HG03432 (cell line): ENCODE measurements around the gene ZNF595.
"Not testable (repeated sequence)": the region's sequence is repeated elsewhere in the genome, so short reads cannot be mapped to it uniquely, and the experiment has no call there.

Source experiments
- ATAC-seq: cut with Tn5 transposase; IDR thresholded peaks from one replicate; pipeline ENCODE4 v1.9.1; 2021; ENCODE audit warnings: mild to moderate bottlenecking, moderate library complexity; ENCODE audit not compliant: unreplicated experiment

The ZNF595 gene

DNA sequence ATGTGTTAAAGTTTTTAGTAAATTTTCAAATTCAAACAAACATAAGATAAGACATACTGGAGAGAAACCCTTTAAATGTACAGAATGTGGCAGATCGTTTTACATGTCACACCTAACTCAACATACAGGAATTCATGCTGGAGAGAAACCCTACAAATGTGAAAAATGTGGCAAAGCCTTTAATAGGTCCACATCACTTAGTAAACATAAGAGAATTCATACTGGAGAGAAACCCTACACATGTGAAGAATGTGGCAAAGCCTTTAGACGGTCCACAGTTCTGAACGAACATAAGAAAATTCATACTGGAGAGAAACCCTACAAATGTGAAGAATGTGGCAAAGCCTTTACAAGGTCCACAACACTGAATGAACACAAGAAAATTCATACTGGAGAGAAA lies 32.8 kb downstream of the ZNF595 start:
- no peak for ATAC-seq

DNA sequence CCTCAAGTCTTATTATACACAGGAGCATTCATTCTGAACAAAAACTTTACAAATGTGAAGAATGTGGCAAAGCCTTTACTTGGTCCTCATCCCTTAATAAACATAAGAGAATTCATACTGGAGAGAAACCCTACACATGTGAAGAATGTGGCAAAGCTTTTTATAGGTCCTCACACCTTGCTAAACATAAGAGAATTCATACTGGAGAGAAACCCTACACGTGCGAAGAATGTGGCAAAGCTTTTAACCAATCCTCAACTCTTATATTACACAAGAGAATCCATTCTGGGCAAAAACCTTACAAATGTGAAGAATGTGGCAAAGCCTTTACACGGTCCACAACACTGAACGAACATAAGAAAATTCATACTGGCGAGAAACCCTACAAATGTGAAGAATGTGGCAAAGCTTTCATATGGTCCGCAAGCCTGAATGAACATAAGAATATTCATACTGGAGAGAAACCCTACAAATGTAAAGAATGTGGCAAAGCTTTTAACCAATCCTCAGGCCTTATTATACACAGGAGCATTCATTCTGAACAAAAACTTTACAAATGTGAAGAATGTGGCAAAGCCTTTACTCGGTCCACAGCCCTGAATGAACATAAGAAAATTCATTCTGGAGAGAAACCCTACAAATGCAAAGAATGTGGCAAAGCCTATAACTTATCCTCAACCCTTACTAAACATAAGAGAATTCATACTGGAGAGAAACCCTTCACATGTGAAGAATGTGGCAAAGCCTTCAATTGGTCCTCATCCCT lies 33.6 kb downstream of the ZNF595 start:
- not testable (repeated sequence) for ATAC-seq

DNA sequence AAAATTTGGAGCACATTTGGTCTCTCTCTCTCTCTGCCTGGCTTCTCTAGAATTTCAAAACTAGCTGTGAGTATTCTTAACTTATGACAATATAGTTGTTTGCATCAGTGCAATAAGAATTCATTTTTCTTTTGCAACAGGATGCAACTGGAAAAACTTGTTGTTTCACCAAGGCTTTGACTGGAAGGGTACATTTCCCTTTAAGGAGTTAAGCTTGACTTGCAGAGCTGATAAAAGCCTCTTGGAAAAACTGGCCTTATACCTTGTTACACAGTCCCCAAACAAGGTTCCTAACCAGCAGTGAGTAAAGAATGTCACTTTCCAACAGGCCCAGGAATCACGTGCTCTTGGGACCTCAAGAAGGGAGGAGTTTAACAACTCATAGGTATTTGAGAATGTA lies 45.3 kb downstream of the ZNF595 start:
- no peak for ATAC-seq

DNA sequence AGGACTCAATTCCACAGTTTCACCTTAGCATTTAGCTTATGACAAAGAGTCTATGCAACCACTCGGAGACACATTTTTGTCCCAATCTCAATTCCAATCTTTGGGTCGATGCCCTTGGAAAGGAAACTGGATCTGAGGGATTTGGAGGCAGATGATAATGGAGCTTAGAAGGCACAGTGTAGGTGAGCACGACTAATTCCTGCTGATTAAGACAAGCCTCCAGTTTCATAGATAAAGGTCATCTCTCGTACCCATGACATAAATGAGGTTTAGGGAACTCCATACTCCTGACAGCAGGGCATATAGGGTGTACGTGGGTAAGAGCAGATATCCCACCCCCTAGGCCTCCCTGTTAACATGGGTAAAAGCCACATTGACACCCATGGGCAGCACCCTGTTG lies 46.7 kb downstream of the ZNF595 start:
- no peak for ATAC-seq

DNA sequence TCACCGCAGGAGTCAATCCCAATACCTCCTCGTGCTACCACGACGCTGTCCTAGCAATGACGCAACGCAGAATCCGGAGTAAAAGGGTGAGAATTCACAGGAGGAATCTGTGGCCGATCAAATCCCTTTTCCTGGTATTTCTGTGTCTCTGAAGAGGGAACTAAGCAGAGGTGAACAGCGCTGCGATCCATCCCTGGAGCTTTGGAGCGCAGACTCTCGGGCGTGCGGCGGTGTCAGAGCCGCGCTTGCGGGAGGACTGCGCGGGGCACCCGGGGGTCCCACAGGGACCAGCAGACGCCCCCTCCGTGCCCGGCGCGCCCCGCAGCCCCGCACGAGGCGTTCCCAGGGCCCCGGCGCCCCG lies 53.9 kb downstream of the ZNF595 start:
- no peak for ATAC-seq

DNA sequence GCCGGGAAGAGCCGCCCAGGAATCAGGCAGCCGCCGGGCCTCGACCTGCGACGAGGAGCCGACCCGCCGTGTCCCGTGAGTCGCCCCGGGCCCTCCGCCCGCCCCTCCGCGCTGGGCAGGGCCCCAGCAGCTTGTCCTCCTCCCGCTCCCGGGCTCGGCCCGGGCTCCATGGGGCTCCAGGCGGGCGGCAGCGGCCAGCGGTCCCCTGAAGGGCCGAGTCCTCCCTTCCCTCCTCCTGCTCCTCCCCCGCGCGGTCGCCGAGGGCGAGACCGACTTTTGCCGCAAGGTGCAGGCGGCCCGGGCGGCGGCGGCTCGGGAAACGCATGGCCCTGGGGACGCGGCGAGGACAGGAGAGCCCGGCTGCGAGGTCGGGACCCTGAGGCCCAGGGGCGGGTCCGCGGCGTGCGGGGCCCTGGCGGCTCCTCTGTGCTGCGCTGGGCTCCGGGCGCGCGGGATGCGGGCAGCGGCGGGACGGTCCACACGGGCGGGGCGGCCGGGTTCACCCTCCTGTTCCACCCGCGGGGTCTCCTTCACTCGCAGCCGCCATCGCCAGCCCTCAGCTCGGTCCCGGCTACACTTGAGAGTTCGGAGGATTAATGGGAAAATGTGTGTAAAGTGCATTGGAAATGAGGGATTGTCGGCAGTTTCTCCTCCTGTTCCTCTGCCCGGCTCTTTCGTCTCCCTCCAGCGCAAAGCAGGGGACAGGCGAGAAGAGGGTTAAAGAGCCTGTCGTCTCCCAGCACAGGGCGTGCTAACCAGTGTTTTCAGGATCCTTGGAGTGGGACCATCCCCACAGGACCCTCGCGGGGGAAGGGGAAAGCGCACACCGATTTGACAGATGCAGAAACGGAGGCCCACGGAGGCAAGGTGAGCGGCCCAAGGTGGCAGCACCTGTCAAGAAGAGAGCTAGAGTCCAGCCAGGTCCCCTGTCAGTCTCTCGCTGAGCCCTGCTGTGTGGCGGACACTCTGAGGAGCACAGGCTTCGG lies 54.6 kb downstream of the ZNF595 start:
- ATAC-seq: no peak

DNA sequence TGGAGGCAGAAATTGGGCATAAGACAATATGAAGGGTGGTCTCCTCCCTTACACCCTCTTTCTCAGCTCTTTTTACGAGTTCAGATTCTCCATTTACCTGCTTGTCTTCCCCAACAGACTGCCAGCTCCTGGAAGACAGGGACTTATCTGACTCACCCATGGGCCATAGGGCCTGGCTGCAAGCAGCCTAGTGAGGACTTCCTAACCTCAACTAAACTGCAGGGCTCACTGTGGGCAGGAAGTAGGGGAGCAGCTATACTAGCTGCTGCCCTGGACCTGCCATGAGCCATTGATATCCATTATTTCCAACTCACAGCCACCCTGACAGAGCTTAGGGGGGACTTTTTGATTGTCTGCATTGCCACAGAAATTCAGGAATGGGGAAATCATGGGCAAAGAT lies 59.6 kb downstream of the ZNF595 start:
- no peak for ATAC-seq

DNA sequence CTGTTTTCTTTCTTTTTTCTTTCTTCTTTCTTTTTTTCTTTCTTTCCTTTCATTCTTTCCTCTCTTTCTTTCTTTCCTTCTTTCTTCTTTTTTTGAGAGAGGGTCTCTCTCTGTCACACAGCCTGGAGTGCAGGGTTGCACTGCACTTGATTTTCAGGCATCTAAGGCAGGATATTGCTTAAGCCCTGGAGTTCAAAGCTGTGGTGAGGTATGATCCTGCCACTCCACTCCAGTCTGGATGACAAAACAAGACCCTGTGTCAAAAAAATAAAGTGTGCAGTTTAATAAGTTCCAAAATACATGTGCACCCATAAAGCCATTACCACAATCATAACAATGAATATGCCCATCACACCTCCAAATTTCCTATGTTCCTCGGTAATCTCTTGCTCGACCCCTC lies 60.6 kb downstream of the ZNF595 start:
- no peak for ATAC-seq

DNA sequence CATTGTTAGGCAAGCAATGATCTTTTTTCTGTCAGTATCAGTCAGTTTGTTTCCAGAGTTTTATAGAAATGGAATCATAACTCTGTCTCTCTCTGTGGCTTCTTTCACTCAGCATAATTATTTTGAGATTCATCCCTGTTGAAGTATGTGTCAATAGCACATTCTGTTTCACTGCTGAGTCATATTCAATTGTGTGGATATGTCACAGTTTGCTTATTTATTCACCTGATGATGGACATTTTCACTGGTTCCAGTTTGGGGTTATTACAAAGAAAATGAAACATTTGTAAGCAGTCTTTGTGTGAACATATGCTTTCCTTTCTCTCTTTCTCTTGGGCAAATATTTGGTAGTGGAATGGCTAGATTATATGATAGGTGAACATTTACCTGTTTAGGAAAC lies 61.0 kb downstream of the ZNF595 start:
- no peak for ATAC-seq

DNA sequence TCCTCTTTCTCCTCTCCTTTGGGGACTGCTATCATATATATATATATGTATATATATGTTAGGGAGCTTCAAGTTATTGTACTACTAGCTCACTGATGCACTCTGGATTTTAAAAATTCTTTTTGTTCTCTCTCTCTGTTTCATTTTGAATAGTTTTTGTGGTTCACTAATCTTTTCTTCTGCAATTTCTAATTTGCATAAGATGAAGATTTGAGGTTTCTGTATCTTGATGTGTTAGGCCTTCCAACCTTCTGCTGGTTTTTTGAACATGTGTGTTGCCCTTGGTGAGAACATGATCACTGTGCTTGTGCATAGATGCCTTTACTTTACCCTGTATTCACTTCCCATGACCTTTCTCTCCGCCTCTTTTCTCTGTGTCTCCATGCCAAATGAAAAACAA lies 63.4 kb downstream of the ZNF595 start:
- no peak for ATAC-seq

DNA sequence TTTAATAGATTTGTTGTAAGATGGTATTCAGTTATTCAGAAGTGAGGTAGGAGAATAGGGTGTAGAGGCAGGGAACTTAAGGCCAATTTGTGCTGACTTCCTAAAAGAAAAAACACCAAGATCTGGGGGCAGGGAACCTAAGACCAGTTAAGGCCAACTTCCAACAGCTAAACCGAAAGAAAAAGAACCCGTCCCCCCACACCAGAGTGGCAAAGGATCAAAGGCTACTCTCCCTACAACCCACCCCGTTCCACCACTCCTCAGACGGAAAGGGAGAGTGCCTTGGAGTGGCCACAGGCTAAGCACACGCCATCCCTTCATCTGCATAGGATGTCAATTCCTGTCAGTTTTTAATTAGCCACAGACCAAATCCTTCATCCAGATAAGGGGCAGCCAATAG lies 67.5 kb downstream of the ZNF595 start:
- no peak for ATAC-seq

DNA sequence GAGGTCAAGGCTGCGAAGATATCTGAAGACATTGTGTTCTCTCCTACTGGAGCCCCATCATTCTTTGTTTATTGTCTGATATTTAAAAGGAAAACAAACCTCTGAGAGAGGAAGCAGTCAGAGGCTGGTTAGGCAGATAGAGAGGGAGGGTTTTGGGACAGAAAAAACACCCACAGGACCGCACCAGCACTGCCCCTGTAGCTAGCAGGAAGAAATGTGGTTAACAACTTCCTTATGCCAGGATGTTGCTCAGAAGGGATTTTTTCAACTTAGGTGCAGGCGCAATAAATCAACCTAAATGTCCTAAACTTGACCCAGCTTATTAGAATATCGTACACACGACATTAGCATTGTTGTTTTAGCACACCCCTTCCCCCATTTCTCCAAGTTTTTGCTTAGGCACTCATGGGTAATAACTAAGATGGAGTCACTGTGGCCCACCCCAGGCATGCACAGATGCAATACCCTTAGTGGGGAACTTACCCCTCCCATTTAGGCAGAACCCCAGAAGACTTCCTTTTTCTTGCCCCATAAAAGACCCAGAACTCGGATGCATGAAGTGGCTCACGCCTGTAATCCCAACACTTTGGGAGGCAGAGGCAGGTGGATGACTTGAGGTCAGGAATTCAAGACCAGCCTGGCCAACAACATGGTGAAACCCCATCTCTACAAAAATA lies 68.4 kb downstream of the ZNF595 start:
- ATAC-seq: no peak

DNA sequence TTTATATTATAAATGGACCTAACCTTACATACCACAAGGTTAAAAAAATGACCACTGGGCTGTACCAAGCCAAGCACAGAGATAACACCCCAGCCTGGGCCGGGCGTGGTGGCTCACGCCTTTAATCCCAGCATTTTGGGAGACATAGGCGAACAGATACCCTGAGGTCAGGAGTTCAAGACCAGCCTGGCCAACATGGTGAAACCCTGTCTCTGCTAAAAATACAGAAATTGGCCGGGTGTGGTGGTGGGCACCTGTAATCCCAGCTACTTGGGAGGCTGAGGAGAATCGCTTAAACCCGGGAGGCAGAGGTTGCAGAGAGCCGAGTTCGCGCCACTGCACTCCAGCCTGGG lies 70.8 kb downstream of the ZNF595 start:
- ATAC-seq: not testable (repeated sequence)

DNA sequence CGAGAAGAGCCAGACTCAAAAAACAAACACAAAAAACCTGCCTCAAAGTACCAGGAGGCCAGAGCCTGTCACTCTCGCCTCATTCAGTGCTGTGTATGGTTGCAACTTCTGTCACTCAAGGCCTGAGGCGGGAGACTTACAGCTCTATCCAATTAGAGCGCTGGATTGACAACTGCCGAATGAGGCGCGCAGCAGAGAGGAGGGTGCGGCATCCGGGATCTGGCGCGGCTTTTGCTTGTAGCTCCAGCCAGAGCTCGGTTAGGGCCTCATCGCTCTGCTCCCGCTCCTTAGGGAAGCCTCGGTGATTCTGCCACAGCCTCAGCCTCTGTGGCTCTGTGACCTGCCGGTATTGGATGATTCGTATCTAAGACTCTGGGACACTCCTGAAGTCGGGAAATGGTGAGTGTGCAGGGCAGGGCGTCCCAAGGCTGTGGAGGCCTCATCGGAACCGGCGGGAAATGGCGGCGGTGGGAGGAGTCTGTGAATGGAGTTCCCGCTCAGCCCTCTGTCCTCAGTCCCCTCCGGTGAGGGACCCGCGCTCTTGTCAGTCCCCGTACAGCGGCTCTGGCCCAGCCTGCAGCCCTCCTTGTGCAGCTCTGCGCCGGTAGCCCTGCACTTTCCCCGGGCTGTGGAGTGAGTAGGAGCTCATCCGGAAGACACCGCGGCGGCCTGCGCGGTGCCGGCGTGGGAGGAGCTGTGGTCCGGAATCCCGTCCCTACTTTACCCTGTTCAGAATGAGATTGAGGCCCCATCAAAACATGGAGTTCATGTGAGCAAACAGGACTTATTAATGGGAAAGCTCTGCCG lies 71.4 kb downstream of the ZNF595 start, which contains the start of gene ZNF718:
Gene ZNF718, plus strand, starts transcription at position 227 of the 807 bp plus-strand sequence. Its CDS starts 170 bp downstream, at position 397.
- peak; percentile 98 for ATAC-seq

DNA sequence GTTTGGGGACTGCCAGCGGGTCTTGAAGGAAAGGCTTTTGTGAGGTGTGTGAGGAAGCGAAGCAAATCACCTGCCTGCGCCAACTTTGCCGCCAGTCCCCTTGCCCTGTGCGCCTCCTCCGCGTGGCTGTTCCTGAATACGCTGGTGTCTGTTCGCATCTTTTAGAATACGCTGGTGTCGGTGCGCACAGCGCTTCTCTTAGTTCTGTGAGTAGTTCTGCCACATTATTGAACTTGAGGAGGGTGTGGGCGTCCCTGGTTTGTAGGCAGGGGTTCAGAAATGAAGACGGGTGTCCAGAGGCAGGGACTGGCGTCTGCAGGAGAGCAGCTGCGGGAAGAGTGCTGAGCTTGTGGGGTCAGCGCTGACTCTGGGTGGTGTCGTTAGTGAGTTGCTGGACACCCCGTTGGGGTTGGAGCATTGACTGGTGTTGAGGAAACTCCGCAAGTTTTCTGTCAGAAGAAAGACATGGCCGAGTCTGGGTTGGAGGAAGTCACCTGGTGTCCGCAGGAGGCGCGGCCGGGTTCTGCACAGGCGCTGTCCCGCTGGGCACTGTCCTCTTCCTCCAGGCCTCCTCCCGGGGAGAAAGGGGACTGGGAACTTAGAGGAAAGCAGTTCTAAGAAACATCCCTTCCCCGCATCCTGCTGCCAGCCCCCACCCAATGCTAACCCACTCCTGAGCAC lies 72.1 kb downstream of the ZNF595 start:
- ATAC-seq: peak; percentile 18

DNA sequence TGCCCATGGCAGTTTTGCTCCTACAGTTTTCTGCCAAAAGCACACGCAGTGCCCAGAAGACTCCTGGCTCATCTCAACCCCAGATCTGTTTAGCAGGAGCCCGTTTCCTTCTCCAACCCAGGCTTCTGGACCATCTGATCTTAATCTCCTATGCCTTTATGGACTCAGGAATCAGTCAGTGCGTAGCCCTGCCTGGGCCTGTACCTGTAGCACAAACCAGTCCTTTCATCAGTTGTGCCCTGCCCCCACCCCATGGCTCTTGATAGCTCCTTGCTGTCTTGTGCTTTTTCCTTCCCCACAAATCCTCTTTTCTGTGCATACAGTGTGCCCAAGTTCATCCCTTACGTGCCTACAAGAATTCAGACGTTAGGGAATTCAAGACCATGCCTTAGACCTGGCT lies 72.7 kb downstream of the ZNF595 start:
- no peak for ATAC-seq

DNA sequence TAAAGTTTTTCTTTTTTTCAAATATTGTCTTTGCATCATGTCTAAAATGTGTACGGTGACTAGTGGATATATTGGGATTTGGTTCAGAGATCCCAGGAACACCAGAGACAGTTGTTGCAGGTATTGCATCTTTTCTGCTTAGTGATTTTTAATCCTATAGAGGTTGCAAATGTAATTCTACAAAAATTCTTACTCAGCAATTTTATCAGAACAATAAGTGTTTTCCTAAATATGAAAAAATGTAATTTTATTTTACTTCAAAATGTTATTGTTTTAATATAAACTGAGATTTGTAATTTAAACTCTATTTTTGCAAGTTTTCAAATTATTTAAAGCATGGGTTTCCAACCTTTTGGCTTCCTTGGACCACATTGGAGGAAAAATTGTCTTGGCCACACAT lies 79.4 kb downstream of the ZNF595 start:
- no peak for ATAC-seq
